ENCODE results near the gene KRTAP23-1.

Gene KRTAP23-1

GRCh38 chr21:30305136-30305535 lies 43.3 kb downstream of the KRTAP23-1 start:
- DNase-seq, result no peak
